GM12892 (cell line): ENCODE results near the gene NOTCH2.

Experiments
- POLR2A ChIP-seq: IDR thresholded peaks from 2 replicates; pipeline ENCODE4 v1.6.1; 2011; ENCODE audit warnings: low read depth, low read length, control low read depth
- TAF1 ChIP-seq: IDR thresholded peaks from 2 replicates; pipeline ENCODE4 v1.6.1; 2011; ENCODE audit warnings: low read depth, mild to moderate bottlenecking, control low read depth, low read length, borderline replicate concordance

- no peak for TF ChIP-seq POLR2A
- no peak for TF ChIP-seq TAF1
Measured at GRCh38 chr1:119953266-119953998, 116.0 kb downstream of the NOTCH2 start.
